H1 (cell line): Measurements from ENCODE around the gene MED19. TPM values are rescaled to one million over a fixed set of nuclear protein-coding genes. Genes with fewer than 3 reads are reported as not detected.

Experiments
- CTCF ChIA-PET: fragments of 300-600 bp; sonication (Branson Sonifier 250); formaldehyde crosslinking; loops from one replicate; lab custom pipeline; 2021; ENCODE audit not compliant: partially characterized antibody; lab: Charles Lee
- POLR2A ChIA-PET: fragments of 300-600 bp; sonication (Branson Sonifier 250); formaldehyde crosslinking; loops from one replicate; lab custom pipeline; 2021; ENCODE audit warnings: inconsistent platforms; ENCODE audit not compliant: partially characterized antibody; lab: Charles Lee
- DNase-seq, 2 experiments: peaks; one replicate each; pipeline versions ENCODE4 v3.0.0 to v3.0.0-alpha.2; 2010 to 2022; ENCODE audit warnings: low spot score in 2 of 2, low read depth in 1 of 2, mixed read lengths in 1 of 2
- FAIRE-seq: peaks from 2 replicates; lab custom pipeline; 2011; peaks lifted over from hg19 to GRCh38; lab: Jason Lieb, UNC
- H2AFZ ChIP-seq: 2 replicates; pipeline ENCODE4 v1.8.1; 2012; ENCODE audit warnings: low read length, inconsistent platforms
- H2AK5ac ChIP-seq: 2 replicates; pipeline ENCODE4 v1.6.1; 2013; ENCODE audit warnings: low read depth, low read length
- H2BK120ac ChIP-seq: replicated peaks from 2 replicates; pipeline ENCODE3; 2013; ENCODE audit warnings: low read depth, low read length, inconsistent platforms
- H2BK12ac ChIP-seq: 2 replicates; pipeline ENCODE4 v1.6.1; 2013; ENCODE audit warnings: low read depth, low read length
- H2BK15ac ChIP-seq: 2 replicates; pipeline ENCODE4 v1.6.1; 2013; ENCODE audit warnings: low read length
- H2BK20ac ChIP-seq: 2 replicates; pipeline ENCODE4 v1.6.1; 2013; ENCODE audit warnings: low read length
- H2BK5ac ChIP-seq: 2 replicates; pipeline ENCODE4 v1.6.1; 2013; ENCODE audit warnings: low read depth, low read length
- H3K14ac ChIP-seq: 2 replicates; pipeline ENCODE4 v1.6.1; 2013; ENCODE audit warnings: inconsistent platforms; ENCODE audit not compliant: insufficient read length
- H3K18ac ChIP-seq: 2 replicates; pipeline ENCODE4 v1.6.1; 2013; ENCODE audit warnings: low read length; ENCODE audit errors: extremely low read depth
- H3K23ac ChIP-seq: 2 replicates; pipeline ENCODE4 v1.6.1; 2013; ENCODE audit warnings: inconsistent platforms; ENCODE audit not compliant: insufficient read length
- H3K23me2 ChIP-seq: 2 replicates; pipeline ENCODE4 v1.6.1; 2013; ENCODE audit warnings: low read depth, low read length
- H3K27ac ChIP-seq: 2 replicates; pipeline ENCODE4 v1.6.1; 2011; ENCODE audit warnings: low read depth, low read length, inconsistent platforms
- H3K27me3 ChIP-seq, 4 experiments: replicated peaks in 1 of 4; 1 replicate in 1 of 4; 2 replicates in 3 of 4; pipeline versions ENCODE4 v1.6.1 to v1.8.1; 2011 to 2013; ENCODE audit warnings: low read length in 3 of 4, mild to moderate bottlenecking in 3 of 4, inconsistent platforms in 2 of 4, mixed read lengths in 2 of 4, moderate library complexity in 1 of 4; ENCODE audit not compliant: control insufficient read depth in 3 of 4, insufficient read depth in 3 of 4; ENCODE audit errors: extremely low read depth in 1 of 4
- H3K36me3 ChIP-seq, 4 experiments: 2 replicates each; pipeline versions ENCODE4 v1.6.1 to v1.8.1; 2011 to 2013; ENCODE audit warnings: mild to moderate bottlenecking in 4 of 4, low read length in 3 of 4, moderate library complexity in 2 of 4, control low read depth in 1 of 4, inconsistent platforms in 1 of 4; ENCODE audit not compliant: insufficient read depth in 4 of 4, control insufficient read depth in 2 of 4
- H3K4ac ChIP-seq: replicated peaks from 2 replicates; pipeline ENCODE3; 2013; ENCODE audit warnings: low read length, low read depth, mixed read lengths, inconsistent platforms; ENCODE audit not compliant: insufficient read length
- H3K4me1 ChIP-seq, 4 experiments: replicated peaks in 1 of 4; 1 replicate in 1 of 4; 2 replicates in 3 of 4; pipeline versions ENCODE4 v1.6.1 to v1.8.1; 2011 to 2013; ENCODE audit warnings: low read length in 3 of 4, inconsistent platforms in 2 of 4, mixed read lengths in 1 of 4; ENCODE audit not compliant: insufficient read depth in 4 of 4, control insufficient read depth in 3 of 4
- H3K4me2 ChIP-seq, 2 experiments: 2 replicates each; pipeline versions ENCODE4 v1.6.1 to v1.8.1; 2011 to 2013; ENCODE audit warnings: low read depth in 2 of 2, low read length in 2 of 2, control low read depth in 1 of 2, inconsistent platforms in 1 of 2, mild to moderate bottlenecking in 1 of 2; ENCODE audit not compliant: insufficient read depth in 1 of 2
- H3K4me3 ChIP-seq, 4 experiments: fragments of 200-600, 300-600 bp in 1 of 4; sonication (generic), shearing (Covaris generic), sonication (Bioruptor Twin) in 1 of 4; 2 replicates each; pipeline versions ENCODE4 v1.5.1 to v1.8.1; 2011 to 2016; ENCODE audit warnings: low read length in 4 of 4, low read depth in 3 of 4, control low read depth in 2 of 4, inconsistent platforms in 2 of 4, mild to moderate bottlenecking in 2 of 4, mixed read lengths in 1 of 4, moderate library complexity in 1 of 4; ENCODE audit not compliant: insufficient read depth in 2 of 4; ENCODE audit errors: extremely low read depth in 1 of 4
- H3K56ac ChIP-seq: replicated peaks from 2 replicates; pipeline ENCODE3; 2013; ENCODE audit warnings: low read depth, mild to moderate bottlenecking, mixed read lengths, low read length, inconsistent platforms; ENCODE audit not compliant: insufficient read length
- H3K79me1 ChIP-seq: 2 replicates; pipeline ENCODE4 v1.6.1; 2013; ENCODE audit warnings: low read depth, low read length, control low read depth
- H3K79me2 ChIP-seq, 2 experiments: 2 replicates each; pipeline versions ENCODE4 v1.6.1 to v1.8.1; 2012 to 2013; ENCODE audit warnings: low read length in 2 of 2, mild to moderate bottlenecking in 2 of 2, inconsistent platforms in 1 of 2; ENCODE audit not compliant: insufficient read depth in 2 of 2, control insufficient read depth in 1 of 2
- H3K9ac ChIP-seq, 4 experiments: replicated peaks in 1 of 4; 1 replicate in 1 of 4; 2 replicates in 3 of 4; pipeline versions ENCODE4 v1.6.1 to v1.8.1; 2011 to 2013; ENCODE audit warnings: low read depth in 3 of 4, low read length in 3 of 4, control low read depth in 2 of 4, mild to moderate bottlenecking in 2 of 4, moderate library complexity in 2 of 4, inconsistent platforms in 1 of 4; ENCODE audit errors: extremely low read depth in 1 of 4
- H3K9me3 ChIP-seq, 2 experiments: 2 replicates each; pipeline versions ENCODE4 v1.6.1 to v1.8.1; 2012 to 2013; ENCODE audit warnings: mild to moderate bottlenecking in 2 of 2, moderate library complexity in 2 of 2, control low read depth in 1 of 2, inconsistent platforms in 1 of 2, low read depth in 1 of 2, low read length in 1 of 2, mixed read lengths in 1 of 2; ENCODE audit not compliant: insufficient read depth in 2 of 2
- H4K20me1 ChIP-seq, 2 experiments: replicated peaks in 1 of 2; 2 replicates each; pipeline versions ENCODE3 to v1.8.1; 2011 to 2013; ENCODE audit warnings: inconsistent platforms in 2 of 2, low read length in 2 of 2, mild to moderate bottlenecking in 1 of 2; ENCODE audit not compliant: insufficient read depth in 2 of 2, control insufficient read depth in 1 of 2
- H4K5ac ChIP-seq: 2 replicates; pipeline ENCODE4 v1.6.1; 2013; ENCODE audit warnings: low read length, low read depth, mixed read lengths, inconsistent platforms; ENCODE audit not compliant: insufficient read length
- H4K8ac ChIP-seq: 2 replicates; pipeline ENCODE4 v1.8.0; 2013; ENCODE audit warnings: mild to moderate bottlenecking, moderate library complexity, low read length, inconsistent platforms; ENCODE audit not compliant: insufficient read depth; ENCODE audit errors: extremely low read depth
- H4K91ac ChIP-seq: replicated peaks from 2 replicates; pipeline ENCODE3; 2013; ENCODE audit warnings: low read length, mixed read lengths, inconsistent platforms; ENCODE audit not compliant: insufficient read length
- BACH1 ChIP-seq: IDR thresholded peaks from 2 replicates; pipeline ENCODE4 v1.6.1; 2012; ENCODE audit warnings: low read length, improper control_type of control experiment
- EZH2 ChIP-seq: fragments of 200-600 bp; sonication (generic); IDR thresholded peaks from 2 replicates; pipeline ENCODE4 v1.7.1; 2012; ENCODE audit warnings: low read depth, mild to moderate bottlenecking, moderate library complexity, low read length, inconsistent platforms; ENCODE audit not compliant: severe bottlenecking
- FOSL1 ChIP-seq: IDR thresholded peaks from 2 replicates; pipeline ENCODE4 v1.6.1; 2011; ENCODE audit warnings: mild to moderate bottlenecking, low read depth, low read length, moderate library complexity; ENCODE audit not compliant: insufficient read depth
- KDM4A ChIP-seq: IDR thresholded peaks from one replicate; pipeline ENCODE4 v1.7.1; 2012; ENCODE audit warnings: low read depth, mild to moderate bottlenecking, moderate library complexity, low read length, inconsistent platforms; ENCODE audit not compliant: severe bottlenecking
- PHF8 ChIP-seq: fragments of 200-600 bp; sonication (generic); conservative IDR thresholded peaks from 2 replicates; pipeline ENCODE4 v1.7.1; 2012; ENCODE audit warnings: low read depth, mild to moderate bottlenecking, inconsistent platforms, low read length, moderate library complexity
- SP1 ChIP-seq: IDR thresholded peaks from 2 replicates; pipeline ENCODE4 v1.6.1; 2011; ENCODE audit warnings: low read depth, low read length
- SRF ChIP-seq: IDR thresholded peaks from 2 replicates; pipeline ENCODE4 v1.6.1; 2011; ENCODE audit warnings: mild to moderate bottlenecking, low read depth, low read length, moderate library complexity
- SUZ12 ChIP-seq: fragments of 200-600 bp; sonication (generic); IDR thresholded peaks from 2 replicates; pipeline ENCODE4 v1.6.1; 2012; ENCODE audit warnings: mild to moderate bottlenecking, inconsistent platforms, low read length, moderate library complexity, mixed read lengths
- TAF7 ChIP-seq: optimal IDR thresholded peaks from 2 replicates; pipeline ENCODE3; 2011; ENCODE audit warnings: low read depth, mild to moderate bottlenecking, inconsistent platforms, low read length, moderate library complexity, borderline replicate concordance
- TCF12 ChIP-seq: IDR thresholded peaks from 2 replicates; pipeline ENCODE4 v1.6.1; 2011; ENCODE audit warnings: low read depth, mild to moderate bottlenecking, low read length
- WGBS, 2 experiments: shearing (Covaris generic) in 1 of 2; methylation state at CpG; one replicate each; pipeline versions ENCODE4 v1.1.6 to v1.1.7; 2013 to 2015; ENCODE audit warnings: low lambda C conversion rate in 2 of 2, mixed read lengths in 2 of 2, inconsistent platforms in 1 of 2, low coverage in 1 of 2, missing lambda C conversion rate in 1 of 2; ENCODE audit not compliant: insufficient replicate concordance in 2 of 2, insufficient coverage in 1 of 2, insufficient read length in 1 of 2; ENCODE audit errors: extremely low coverage in 1 of 2, missing lambda C conversion rate in 1 of 2; 5-methylcytosine and 5-hydroxymethylcytosine counted together
- polyA plus RNA-seq, 7 experiments: library from polyadenylated mRNA; depleted of rRNA in 3 of 7; stranded (reverse) in 5 of 7; unstranded in 2 of 7; fragments of >200 nt in 5 of 7; fragments of 200-250 nt in 2 of 7; gene quantifications; 1 replicate in 5 of 7; 2 replicates in 1 of 7; 4 replicates in 1 of 7; pipeline versions ENCODE4 v1.2.1 to v1.2.3, GENCODE V29; 2011 to 2013; ENCODE audit warnings: missing spikeins in 2 of 7, mixed read lengths in 2 of 7
- total RNA-seq: library from RNA; stranded (reverse); fragmentation: NEBNext Ultra II Directional; extraction: Animal tissue kit (Norgen Biotek cat#: 25700); gene quantifications from 2 replicates; pipeline ENCODE4 v1.2.1, GENCODE V29; 2021
- TF ChIP-seq, protein P1 (sequence below): IDR thresholded peaks from 2 replicates; pipeline ENCODE4 v1.6.1; 2011; ENCODE audit warnings: low read depth, mild to moderate bottlenecking, low read length; ENCODE audit not compliant: insufficient read depth
- TF ChIP-seq, protein P2 (sequence below): IDR thresholded peaks from 2 replicates; pipeline ENCODE4 v1.6.1; 2012; ENCODE audit warnings: inconsistent platforms

Gene MED19
- total and polyA plus RNA-seq, 2 of the 8 experiments (the other 6 are each of a cell fraction or from before 2014, with no cell fraction given): 19.4 to 35.4 TPM

DNA sequence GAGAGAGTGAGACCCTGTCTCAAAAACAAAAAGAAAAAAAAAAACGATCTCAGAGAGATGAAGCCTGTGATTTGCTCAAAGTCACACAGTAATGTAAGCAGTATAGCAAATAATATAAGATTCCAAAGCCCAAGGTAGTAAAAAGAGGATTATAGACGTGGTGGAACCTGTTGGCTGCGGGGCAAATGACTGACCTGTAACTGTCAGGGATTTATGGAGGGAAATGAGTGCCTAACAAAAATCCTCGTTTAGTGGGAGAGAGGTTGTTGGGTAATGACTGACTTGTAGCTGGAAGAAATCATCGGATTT is 55.2 kb downstream of the MED19 start:
- Histone ChIP-seq H3K9ac (peak overlapping the region in 1 of 4 experiments; percentile 73; a peak in 1 of 7 replicates), H2BK20ac (no peak overlapping the region), H3K23me2 (peaks cover 4% of the 10 kb centered on the region), H3K18ac (no peak overlapping the region), H3K27ac (no peak overlapping the region), H3K14ac (no peak overlapping the region), H3K27me3 (peaks cover 0 to under 1% (median 0%) of the 10 kb centered on the region in 4 experiments; a peak in 5 of 7 replicates), H4K91ac (no peak overlapping the region), H2BK5ac (no peak overlapping the region), H3K79me2 (peaks cover 0 to 20% of the 10 kb centered on the region in 2 experiments; a peak in 3 of 4 replicates), H3K4me1 (no peaks in the 10 kb centered on the region; a peak in 3 of 7 replicates), H3K4me2 (peak overlapping the region; percentile 68 to 92), H3K4ac (no peak overlapping the region), H3K23ac (no peak overlapping the region), H2AK5ac (no peak overlapping the region), H3K79me1 (peaks cover 4% of the 10 kb centered on the region; the same call in 1 of the 2 replicates), H2AFZ (no peak overlapping the region), H3K36me3 (peaks cover 3 to 22% (median 17%) of the 10 kb centered on the region in 4 experiments; a peak in 6 of 8 replicates), H4K5ac (no peak overlapping the region), H2BK15ac (no peak overlapping the region), H3K4me3 (peak overlapping the region; percentile 31 to 93 (median 66); a peak in 7 of 8 replicates), H4K8ac (no peak overlapping the region), H2BK12ac (no peak overlapping the region), H2BK120ac (no peak overlapping the region), H3K56ac (no peak overlapping the region), H4K20me1 (peaks cover 2 to 3% of the 10 kb centered on the region in 2 experiments), H3K9me3 (no peaks in the 10 kb centered on the region)
- ChIA-PET POLR2A (interaction anchor here (0.7 to 29.6 kb wide), 5 partner anchors 11 to 174 kb away, joined by 4 to 1546 read pairs (median 13); partner anchors contain the start of genes SERPING1, UBE2L6, YPEL4 and ZDHHC5), CTCF (interaction anchor here (0.8 to 2.7 kb wide), 6 partner anchors 13 to 89 kb away, joined by 3 to 10 read pairs (median 5); partner anchors contain the start of gene UBE2L6)
- 52% methylated on average over 5 of the region's 5 CpGs; no CpG with 5 or more reads in 1 of the 2 experiments for WGBS, 2 experiments
- FAIRE-seq (no peak), DNase-seq (no peak)
- TF ChIP-seq BACH1 (no peak), SUZ12 (no peak), SP1 (no peak), KDM4A (no peak), SRF (no peak), PHF8 (no peak), TAF7 (no peak), TCF12 (no peak), FOSL1 (no peak), EZH2 (no peak)
- TF ChIP-seq, protein P1, sequence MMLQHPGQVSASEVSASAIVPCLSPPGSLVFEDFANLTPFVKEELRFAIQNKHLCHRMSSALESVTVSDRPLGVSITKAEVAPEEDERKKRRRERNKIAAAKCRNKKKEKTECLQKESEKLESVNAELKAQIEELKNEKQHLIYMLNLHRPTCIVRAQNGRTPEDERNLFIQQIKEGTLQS: no peak
- TF ChIP-seq, protein P2, sequence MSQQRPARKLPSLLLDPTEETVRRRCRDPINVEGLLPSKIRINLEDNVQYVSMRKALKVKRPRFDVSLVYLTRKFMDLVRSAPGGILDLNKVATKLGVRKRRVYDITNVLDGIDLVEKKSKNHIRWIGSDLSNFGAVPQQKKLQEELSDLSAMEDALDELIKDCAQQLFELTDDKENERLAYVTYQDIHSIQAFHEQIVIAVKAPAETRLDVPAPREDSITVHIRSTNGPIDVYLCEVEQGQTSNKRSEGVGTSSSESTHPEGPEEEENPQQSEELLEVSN: no peak
